ENCODE measurements around the gene PAPPA. TPM values are rescaled to one million over a fixed set of nuclear protein-coding genes. Genes with fewer than 3 reads are reported as not detected.

The PAPPA gene
- total RNA-seq, 1 experiment from 2014 or later = 0.17 TPM

GRCh38 chr9:116355153-116355921 lies 201.7 kb downstream of the PAPPA start:
- Mint-ChIP-seq H3K4me1 (peaks cover 12 to 14% of the 10 kb centered on the region in 2 experiments), H3K36me3 (ENCODE audit: insufficient read depth in 1 of 3, low read depth in 3 of 3) (no peaks in the 10 kb centered on the region), H3K4me3 (no peak overlapping the region), H3K27me3 (ENCODE audit: low read depth) (peaks cover 17% of the 10 kb centered on the region), H3K9me3 (no peaks in the 10 kb centered on the region), H3K27ac (peak overlapping the region in 1 of 3 experiments; percentile 16; a peak in 1 of 7 replicates)
- Histone ChIP-seq H3K4ac (ENCODE audit: low read depth, low read length) (no peak overlapping the region), H4K5ac (ENCODE audit: insufficient read length, low read depth, low read length) (no peak overlapping the region), H2BK15ac (ENCODE audit: low read depth, low read length) (no peak overlapping the region), H3K9ac (ENCODE audit: extremely low read depth, insufficient read length, low read length) (no peak overlapping the region), H2AK5ac (ENCODE audit: insufficient read length, low read length) (no peak overlapping the region), H3K79me1 (ENCODE audit: insufficient read depth, low read depth, low read length, poor library complexity, severe bottlenecking) (no peaks in the 10 kb centered on the region), H3T11ph (ENCODE audit: low read length) (no peak overlapping the region), H4K20me1 (ENCODE audit: control insufficient read depth, insufficient read depth, insufficient read length) (peaks cover 2% of the 10 kb centered on the region), H2BK20ac (ENCODE audit: low read depth, low read length, poor library complexity, severe bottlenecking) (no peak overlapping the region), H2BK5ac (ENCODE audit: insufficient read length, low read length) (no peak overlapping the region), H3K14ac (ENCODE audit: insufficient read depth, low read length) (no peak overlapping the region), H3K18ac (ENCODE audit: insufficient read length, low read depth, low read length) (no peak overlapping the region), H2AFZ (ENCODE audit: low read length) (no peak overlapping the region), H3K23me2 (ENCODE audit: insufficient read length, low read depth, low read length, poor library complexity, severe bottlenecking) (no peaks in the 10 kb centered on the region), H3K4me2 (ENCODE audit: insufficient read depth, insufficient read length, low read length) (no peak overlapping the region), H4K8ac (replicated peaks; ENCODE audit: insufficient read length, low read depth, low read length) (no peak overlapping the region), H3K79me2 (ENCODE audit: insufficient read depth, low read length) (no peaks in the 10 kb centered on the region), H3K27me3 (ENCODE audit: insufficient read depth, low read length) (no peaks in the 10 kb centered on the region), H3K56ac (ENCODE audit: insufficient read length, low read depth, low read length) (no peak overlapping the region), H4K91ac (ENCODE audit: insufficient read length, low read depth, low read length) (no peak overlapping the region), H2BK12ac (ENCODE audit: insufficient read length, low read depth, low read length) (no peak overlapping the region), H3K27ac (ENCODE audit: insufficient read length, low read depth, low read length) (no peak overlapping the region), H3K23ac (ENCODE audit: insufficient read length, low read depth, low read length) (no peak overlapping the region), H3K4me1 (ENCODE audit: insufficient read depth, low read length) (no peaks in the 10 kb centered on the region), H2BK120ac (ENCODE audit: low read depth, low read length, poor library complexity, severe bottlenecking) (no peak overlapping the region), H3K9me3 (ENCODE audit: control insufficient read depth, low read depth, low read length) (no peaks in the 10 kb centered on the region)
- no CpG with 5 or more reads among the region's 11 CpGs for WGBS (ENCODE audit: extremely low coverage, insufficient read length, low lambda C conversion rate)
- TF ChIP-seq CTCF (conservative IDR thresholded peaks at IDR 0.05) = no peak
- peak; percentile 55 for DNase-seq

All from H9 (cell line).